AG10803 (cell line): ENCODE results near the gene PPP2R2C.

Source experiments
- DNase-seq: peaks from one replicate; pipeline ENCODE4 v3.0.0; 2010; ENCODE audit warnings: low read depth
- H3K4me3 ChIP-seq: 2 replicates; pipeline ENCODE4 v1.5.1; 2011; ENCODE audit warnings: mild to moderate bottlenecking, low read length, control low read depth
- TF ChIP-seq, protein P1 (sequence below): conservative IDR thresholded peaks from 2 replicates; pipeline ENCODE4 v1.5.1; 2011; ENCODE audit warnings: mild to moderate bottlenecking, low read length, control low read depth, inconsistent platforms

The PPP2R2C gene

DNA sequence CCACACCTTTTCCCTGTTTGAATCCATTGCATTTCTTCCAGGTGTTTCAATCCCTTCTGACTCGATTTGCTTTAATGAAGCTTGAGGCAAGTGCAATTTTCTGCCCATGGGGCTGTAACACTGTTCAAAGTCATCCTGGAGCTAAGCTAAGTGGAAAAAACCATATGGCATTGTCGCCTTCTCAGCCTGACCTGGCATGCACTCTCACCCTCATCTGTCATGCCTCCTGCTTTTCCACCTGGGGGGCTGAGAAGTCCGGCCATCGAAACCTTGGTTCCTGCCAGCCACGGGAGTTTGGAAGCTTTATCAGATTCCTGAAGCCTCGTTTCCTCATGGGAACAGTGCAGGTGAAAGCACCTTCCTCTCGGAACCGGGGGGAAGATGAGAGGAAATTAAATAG lies 164.5 kb downstream of the PPP2R2C start:
- DNase-seq, result no peak
- no peak overlapping the region for H3K4me3 ChIP-seq
- TF ChIP-seq, protein P1, sequence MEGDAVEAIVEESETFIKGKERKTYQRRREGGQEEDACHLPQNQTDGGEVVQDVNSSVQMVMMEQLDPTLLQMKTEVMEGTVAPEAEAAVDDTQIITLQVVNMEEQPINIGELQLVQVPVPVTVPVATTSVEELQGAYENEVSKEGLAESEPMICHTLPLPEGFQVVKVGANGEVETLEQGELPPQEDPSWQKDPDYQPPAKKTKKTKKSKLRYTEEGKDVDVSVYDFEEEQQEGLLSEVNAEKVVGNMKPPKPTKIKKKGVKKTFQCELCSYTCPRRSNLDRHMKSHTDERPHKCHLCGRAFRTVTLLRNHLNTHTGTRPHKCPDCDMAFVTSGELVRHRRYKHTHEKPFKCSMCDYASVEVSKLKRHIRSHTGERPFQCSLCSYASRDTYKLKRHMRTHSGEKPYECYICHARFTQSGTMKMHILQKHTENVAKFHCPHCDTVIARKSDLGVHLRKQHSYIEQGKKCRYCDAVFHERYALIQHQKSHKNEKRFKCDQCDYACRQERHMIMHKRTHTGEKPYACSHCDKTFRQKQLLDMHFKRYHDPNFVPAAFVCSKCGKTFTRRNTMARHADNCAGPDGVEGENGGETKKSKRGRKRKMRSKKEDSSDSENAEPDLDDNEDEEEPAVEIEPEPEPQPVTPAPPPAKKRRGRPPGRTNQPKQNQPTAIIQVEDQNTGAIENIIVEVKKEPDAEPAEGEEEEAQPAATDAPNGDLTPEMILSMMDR, result no peak

DNA sequence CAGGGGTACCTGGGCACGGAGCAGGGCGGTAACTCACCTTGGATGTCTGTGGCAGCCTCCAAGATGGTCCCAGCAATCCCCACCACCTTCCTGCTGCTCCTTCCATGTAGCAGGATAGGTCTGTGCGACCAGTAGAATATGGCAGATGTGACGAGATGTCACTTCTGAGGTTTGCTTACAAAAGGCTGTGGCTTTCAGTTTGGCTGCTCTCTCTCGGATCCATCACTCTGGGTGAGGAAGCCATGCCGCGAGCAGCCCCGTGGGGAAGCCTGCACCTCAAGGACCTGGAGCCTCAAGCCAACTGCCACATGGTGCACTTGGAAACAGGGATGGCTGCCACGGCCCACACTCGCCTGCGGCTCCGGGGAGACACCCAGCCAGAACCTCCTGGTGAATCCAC lies 165.2 kb downstream of the PPP2R2C start:
- TF ChIP-seq, protein P1, result no peak
- H3K4me3 ChIP-seq, result no peak overlapping the region
- DNase-seq, result no peak

DNA sequence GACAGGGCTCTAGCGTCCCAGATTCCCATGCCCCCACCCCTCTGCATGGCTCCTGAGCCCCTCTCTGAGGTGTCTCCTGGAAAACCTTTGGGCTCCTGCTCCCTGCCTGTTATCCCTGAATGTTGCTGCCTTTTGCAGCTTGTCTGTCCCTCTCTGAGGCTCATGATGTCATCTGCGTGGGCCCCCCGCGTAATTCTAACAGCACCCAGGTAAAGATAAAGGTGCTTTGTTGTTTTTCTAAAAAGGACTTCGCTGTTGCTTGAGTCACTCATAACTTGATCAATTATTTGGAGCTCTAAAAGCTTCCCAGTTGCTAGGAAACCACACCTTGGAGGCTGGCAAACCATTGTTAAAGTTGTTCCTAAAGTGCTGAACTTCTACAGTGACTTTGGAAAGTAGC lies 166.1 kb downstream of the PPP2R2C start:
- no peak for DNase-seq
- TF ChIP-seq, protein P1, result no peak
- H3K4me3 ChIP-seq, result no peak overlapping the region

DNA sequence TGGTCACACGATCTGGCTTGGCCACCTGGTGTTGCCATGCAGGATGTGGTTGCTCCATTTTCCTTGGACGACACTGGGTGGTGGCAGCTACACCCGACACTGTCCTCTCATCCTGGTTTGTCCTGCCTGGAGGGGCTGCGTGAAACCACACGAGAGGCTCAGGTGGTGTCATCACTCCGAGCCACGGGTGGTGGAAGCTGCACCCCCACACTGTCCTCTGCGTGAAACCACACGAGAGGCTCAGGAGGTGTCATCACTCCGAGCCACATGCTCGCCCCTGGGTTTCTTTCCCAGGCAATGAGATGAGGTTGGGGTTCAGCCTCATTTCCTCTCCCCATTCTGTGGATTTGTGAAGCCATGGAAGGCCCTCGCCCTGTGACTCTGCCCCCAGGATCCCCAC lies 168.5 kb downstream of the PPP2R2C start:
- DNase-seq, result no peak
- TF ChIP-seq, protein P1, result no peak
- H3K4me3 ChIP-seq, result no peak overlapping the region

DNA sequence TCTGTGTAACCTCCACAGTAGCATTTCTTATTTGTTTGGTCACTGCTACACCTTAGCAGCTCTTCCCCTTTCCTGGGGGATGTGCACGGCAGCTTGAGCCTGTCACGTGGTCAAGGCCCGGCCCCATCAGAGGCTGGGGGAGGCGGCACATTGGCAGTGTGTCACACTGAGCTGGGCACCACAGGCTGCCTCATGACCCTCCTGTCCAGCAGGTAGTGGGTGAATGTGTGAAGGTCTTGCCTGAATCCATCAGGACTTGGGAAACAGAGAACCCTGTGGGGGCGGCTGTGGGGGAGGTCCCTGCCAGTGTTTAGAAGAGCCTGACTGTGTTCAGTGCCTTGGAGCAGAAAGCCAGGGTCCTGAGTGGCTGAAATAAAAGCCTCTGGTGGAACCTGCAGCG lies 169.5 kb downstream of the PPP2R2C start:
- no peak overlapping the region for H3K4me3 ChIP-seq
- TF ChIP-seq, protein P1, result no peak
- DNase-seq, result no peak

DNA sequence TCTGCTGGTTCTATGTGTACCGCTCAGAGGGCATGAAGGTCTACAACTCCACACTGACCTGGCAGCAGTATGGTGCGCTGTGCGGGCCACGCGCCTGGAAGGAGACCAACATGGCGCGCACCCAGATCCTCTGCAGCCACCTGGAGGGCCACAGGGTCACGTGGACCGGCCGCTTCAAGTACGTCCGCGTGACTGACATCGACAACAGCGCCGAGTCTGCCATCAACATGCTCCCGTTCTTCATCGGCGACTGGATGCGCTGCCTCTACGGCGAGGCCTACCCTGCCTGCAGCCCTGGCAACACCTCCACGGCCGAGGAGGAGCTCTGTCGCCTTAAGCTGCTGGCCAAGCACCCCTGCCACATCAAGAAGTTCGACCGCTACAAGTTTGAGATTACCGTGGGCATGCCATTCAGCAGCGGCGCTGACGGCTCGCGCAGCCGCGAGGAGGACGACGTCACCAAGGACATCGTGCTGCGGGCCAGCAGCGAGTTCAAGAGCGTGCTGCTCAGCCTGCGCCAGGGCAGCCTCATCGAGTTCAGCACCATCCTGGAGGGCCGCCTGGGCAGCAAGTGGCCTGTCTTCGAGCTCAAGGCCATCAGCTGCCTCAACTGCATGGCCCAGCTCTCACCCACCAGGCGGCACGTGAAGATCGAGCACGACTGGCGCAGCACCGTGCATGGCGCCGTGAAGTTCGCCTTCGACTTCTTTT lies 170.5 kb downstream of the PPP2R2C start:
- TF ChIP-seq, protein P1, result no peak

DNA sequence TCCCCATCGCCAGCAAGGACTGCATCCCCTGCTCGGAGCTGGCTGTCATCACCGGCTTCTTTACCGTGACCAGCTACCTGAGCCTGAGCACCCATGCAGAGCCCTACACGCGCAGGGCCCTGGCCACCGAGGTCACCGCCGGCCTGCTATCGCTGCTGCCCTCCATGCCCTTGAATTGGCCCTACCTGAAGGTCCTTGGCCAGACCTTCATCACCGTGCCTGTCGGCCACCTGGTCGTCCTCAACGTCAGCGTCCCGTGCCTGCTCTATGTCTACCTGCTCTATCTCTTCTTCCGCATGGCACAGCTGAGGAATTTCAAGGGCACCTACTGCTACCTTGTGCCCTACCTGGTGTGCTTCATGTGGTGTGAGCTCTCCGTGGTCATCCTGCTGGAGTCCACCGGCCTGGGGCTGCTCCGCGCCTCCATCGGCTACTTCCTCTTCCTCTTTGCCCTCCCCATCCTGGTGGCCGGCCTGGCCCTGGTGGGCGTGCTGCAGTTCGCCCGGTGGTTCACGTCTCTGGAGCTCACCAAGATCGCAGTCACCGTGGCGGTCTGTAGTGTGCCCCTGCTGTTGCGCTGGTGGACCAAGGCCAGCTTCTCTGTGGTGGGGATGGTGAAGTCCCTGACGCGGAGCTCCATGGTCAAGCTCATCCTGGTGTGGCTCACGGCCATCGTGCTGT lies 171.2 kb downstream of the PPP2R2C start:
- no peak for DNase-seq
- TF ChIP-seq, protein P1, result no peak
- no peak overlapping the region for H3K4me3 ChIP-seq

More for the DNA sequence above, 170.5 kb downstream of the PPP2R2C start:
- H3K4me3 ChIP-seq, result no peak overlapping the region
- DNase-seq, result no peak
